Heart right ventricle (tissue), 16 donors: ENCODE data around the gene ARHGAP23. TPM values are rescaled to one million over a fixed set of nuclear protein-coding genes. Genes with fewer than 3 reads are reported as not detected.
A peak's percentile ranks its signal among the peaks of the same experiment; 100 is the strongest.

ENCODE experiments used
- ATAC-seq, 8 donors: fragments of 200-7000 bp; cut with Tn5 transposase; one replicate each; pipeline ENCODE4 v1.9.1; 2020; ENCODE audit warnings: mild to moderate bottlenecking in 8 of 8, moderate library complexity in 8 of 8, moderate number of reproducible peaks in 1 of 8
- DNase-seq, 2 donors: peaks; one replicate each; pipeline ENCODE4 v3.0.0-alpha.2; 2020
- H3K27ac ChIP-seq, 10 donors: fragments of 200-600 bp; sonication (generic) in 2 of 10; one replicate each; pipeline versions ENCODE4 v1.5.0 to v1.8.0; 2020 to 2022; ENCODE audit warnings: mild to moderate bottlenecking in 3 of 10
- H3K27me3 ChIP-seq, 7 donors: fragments of 200-600 bp; one replicate each; pipeline ENCODE4 v1.8.0; 2021 to 2022; ENCODE audit warnings: mild to moderate bottlenecking in 2 of 7
- H3K36me3 ChIP-seq, 9 donors: fragments of 200-600 bp; sonication (generic) in 1 of 9; one replicate each; pipeline versions ENCODE4 v1.5.0 to v1.8.0; 2020 to 2022; ENCODE audit warnings: mild to moderate bottlenecking in 2 of 9
- H3K4me1 ChIP-seq, 9 donors: fragments of 200-600 bp; sonication (generic) in 1 of 9; one replicate each; pipeline versions ENCODE4 v1.5.0 to v1.8.0; 2020 to 2022; ENCODE audit warnings: mild to moderate bottlenecking in 4 of 9
- H3K4me3 ChIP-seq, 10 donors: fragments of 200-600 bp; sonication (generic) in 2 of 10; one replicate each; pipeline versions ENCODE4 v1.5.0 to v1.8.0; 2020 to 2022; ENCODE audit warnings: mild to moderate bottlenecking in 7 of 10, moderate library complexity in 2 of 10
- H3K9me3 ChIP-seq, 11 donors: fragments of 200-600 bp in 10 of 11; sonication (generic) in 2 of 11; one replicate each; pipeline versions ENCODE4 v1.5.0 to v1.8.0; 2013 to 2022; ENCODE audit warnings: mild to moderate bottlenecking in 2 of 11, control low read depth in 1 of 11, moderate library complexity in 1 of 11
- CTCF ChIP-seq, 9 donors: fragments of 200-600 bp; sonication (generic) in 2 of 9; IDR thresholded peaks; one replicate each; pipeline versions ENCODE4 v1.5.0 to v1.8.0; 2021 to 2022; ENCODE audit warnings: antibody characterized with exemption in 9 of 9, mild to moderate bottlenecking in 5 of 9, moderate library complexity in 1 of 9
- WGBS, 2 donors: extraction: QIAGEN DNeasy Blood & Tissue Kit; methylation state at CpG; one replicate each; pipeline ENCODE4 v1.1.7; 2013; ENCODE audit warnings: inconsistent platforms in 1 of 2; 5-methylcytosine and 5-hydroxymethylcytosine counted together
- intact Hi-C, 10 donors: fragments of 100-400 bp; cut with DNase I; formaldehyde crosslinking; loops; one replicate each; pipeline versions ENCODE4 v1.11.1 to v1.14.2; 2022
- polyA plus RNA-seq, 2 donors: library from polyadenylated mRNA; stranded (reverse); fragments of 200-250 nt; gene quantifications; one replicate each; pipeline ENCODE4 v1.2.3, GENCODE V29; 2013
- total RNA-seq, 10 donors: library from RNA; stranded (reverse); fragmentation: NEBNext Ultra II Directional in 3 of 10; extraction: Animal tissue kit (Norgen Biotek cat#: 25700) in 3 of 10; gene quantifications; one replicate each; pipeline versions ENCODE4 v1.2.1 to v1.2.4, GENCODE V29; 2021 to 2023
- donor health status: Arrhythmogenic right ventricular cardiomyopathy.
- donor health status: ischemic (EF 13 %, LVEDD 7.1; RV severe dilation, severe dysfunction).
- donor health status: healthy with polysubstance abuse.
- donor health status: DM: no; HTN: yes; CAD: no.
- donor health status: DM: no; HTN: no; CAD: no.
- donor health status: ischemic (EF 25% LVEDD 6.9; RV normal size, moderate dysfunction).
- donor health status: ischemic (EF 25% LVEDD 5.7; RV mildly dilated, moderate dysfunction).
- donor health status: healthy.
- donor health status: DM: yes; HTN: yes; CAD: no.
- donor health status: Ischemic cardiomyopathy.
- donor health status: ischemic (EF 35%, LVEDD 5.7; RV mildly dilated, moderate dysfunction).
- donor health status: nonischemic (EF 11% LVEDD 7.7; RV severe dilation, severe dysfunction).
- donor health status: DM: yes; HTN: yes; CAD: no.
- donor health status: PGD.
- donor health status: ischemic (EF 29% LVEDD 5.4; RV normal size, mild dysfunction).
- donor health status: nonischemic (EF 23%, LVEDD 6.1; RV moderate dilation, normal function).

The ARHGAP23 gene
- total and polyA plus RNA-seq, 12 donors: 31.5 to 78.4 (median 63.1) TPM

- WGBS, 2 donors: 53% methylated on average over 9 of the region's 9 CpGs
- intact Hi-C loops: no loop called here
- peaks cover 0 to 26% (median 0%) of the 10 kb centered on the region in 7 donors for H3K27me3 ChIP-seq
- peaks cover 0 to 38% (median 25%) of the 10 kb centered on the region in 9 donors for H3K36me3 ChIP-seq
- H3K4me1 ChIP-seq: peaks cover 32 to 94% (median 79%) of the 10 kb centered on the region in 9 donors
- ATAC-seq (no peak), DNase-seq (no peak)
- H3K4me3 ChIP-seq: peak overlapping the region in 5 of 10 donors; percentile 50 to 61 (median 56)
- TF ChIP-seq CTCF (IDR thresholded peaks at IDR 0.05): peak in 2 of 9 donors; percentile 11 to 45
- H3K27ac ChIP-seq: peak overlapping the region in 9 of 10 donors; percentile 76 to 94 (median 87)
- no peaks in the 10 kb centered on the region for H3K9me3 ChIP-seq
These were observed 28.0 kb downstream of the ARHGAP23 start for GRCh38 chr17:38456031-38456815.

DNA sequence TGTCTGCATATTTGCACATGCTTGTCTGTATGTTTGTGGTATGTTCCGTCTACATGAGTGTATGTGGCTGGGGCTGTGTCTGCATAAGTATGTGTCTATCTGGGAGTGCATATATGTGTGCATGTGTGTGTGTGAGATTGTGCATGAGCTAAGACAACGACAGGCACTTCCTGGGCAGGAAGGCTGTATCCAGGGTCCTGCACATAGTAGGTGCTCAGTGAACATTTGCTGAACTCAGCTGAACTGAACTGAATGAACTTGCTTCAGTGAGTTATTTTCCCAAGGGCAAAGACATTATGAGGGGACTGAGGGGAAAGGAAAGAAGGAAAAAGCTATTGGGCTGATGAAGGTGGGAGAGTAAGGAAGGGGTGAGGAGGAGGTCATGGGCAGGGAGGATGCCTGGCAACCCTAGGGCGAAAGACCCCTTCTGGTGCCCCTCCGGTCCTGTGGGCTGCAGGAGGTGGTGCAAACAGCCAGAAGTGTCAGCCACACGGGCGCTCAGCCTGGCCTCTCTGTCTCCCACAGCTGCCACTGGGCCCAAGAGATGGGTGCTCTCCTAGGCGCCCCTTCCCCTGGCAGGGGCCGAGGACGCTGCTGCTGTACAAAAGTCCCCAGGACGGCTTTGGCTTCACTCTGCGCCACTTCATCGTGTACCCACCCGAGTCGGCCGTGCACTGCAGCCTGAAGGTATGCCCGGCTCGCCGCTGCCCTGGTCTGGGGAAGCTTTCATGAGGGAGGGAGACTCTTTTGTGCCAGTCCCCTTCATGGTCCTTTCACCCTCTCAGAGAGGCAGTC, 29.5 kb downstream of the ARHGAP23 start:
- TF ChIP-seq CTCF (IDR thresholded peaks at IDR 0.05): no peak
- WGBS, 2 donors: 83 to 84% methylated on average over 18 of the region's 18 CpGs

DNA sequence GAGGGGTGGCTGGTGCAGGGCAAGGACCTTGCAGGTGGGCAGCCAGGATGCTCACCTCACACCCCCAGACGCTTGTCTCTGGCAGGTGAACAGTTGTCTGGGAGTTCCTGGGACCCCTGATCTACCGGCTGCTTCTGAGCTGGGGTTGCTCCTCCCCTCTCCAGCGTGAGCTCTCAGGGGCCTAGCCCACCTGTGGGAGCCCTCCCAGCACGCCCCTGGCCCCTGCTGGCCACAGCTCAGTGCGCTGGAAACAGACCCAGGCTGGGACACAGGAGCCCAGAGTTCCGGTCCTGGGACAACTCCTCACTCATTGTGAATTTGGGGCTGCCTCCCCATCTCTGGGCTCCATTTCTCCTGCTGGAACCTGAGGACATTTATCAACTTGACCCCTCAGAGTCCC, 30.3 kb downstream of the ARHGAP23 start:
- Histone ChIP-seq H3K27me3 (peaks cover 0 to 8% (median 0%) of the 10 kb centered on the region in 7 donors), H3K4me1 (peaks cover 20 to 91% (median 76%) of the 10 kb centered on the region in 9 donors), H3K9me3 (no peaks in the 10 kb centered on the region), H3K36me3 (peaks cover 0 to 61% (median 39%) of the 10 kb centered on the region in 9 donors), H3K4me3 (no peak overlapping the region), H3K27ac (peak overlapping the region in 2 of 10 donors; percentile 3 to 45)
- intact Hi-C loops: no loop called here
- no peak for DNase-seq
- ATAC-seq: no peak
- 86 to 92% methylated on average over 6 of the region's 6 CpGs for WGBS, 2 donors
- TF ChIP-seq CTCF (IDR thresholded peaks at IDR 0.05): no peak

More for the DNA sequence above, 29.5 kb downstream of the ARHGAP23 start:
- Histone ChIP-seq H3K36me3 (peaks cover 0 to 53% (median 35%) of the 10 kb centered on the region in 9 donors), H3K9me3 (no peaks in the 10 kb centered on the region), H3K4me1 (peaks cover 21 to 89% (median 72%) of the 10 kb centered on the region in 9 donors), H3K27me3 (peaks cover 0 to 13% (median 0%) of the 10 kb centered on the region in 7 donors), H3K27ac (peak overlapping the region in 2 of 10 donors; percentile 3 to 45), H3K4me3 (no peak overlapping the region)
- intact Hi-C loops: no loop called here
- DNase-seq (no peak), ATAC-seq (no peak)

DNA sequence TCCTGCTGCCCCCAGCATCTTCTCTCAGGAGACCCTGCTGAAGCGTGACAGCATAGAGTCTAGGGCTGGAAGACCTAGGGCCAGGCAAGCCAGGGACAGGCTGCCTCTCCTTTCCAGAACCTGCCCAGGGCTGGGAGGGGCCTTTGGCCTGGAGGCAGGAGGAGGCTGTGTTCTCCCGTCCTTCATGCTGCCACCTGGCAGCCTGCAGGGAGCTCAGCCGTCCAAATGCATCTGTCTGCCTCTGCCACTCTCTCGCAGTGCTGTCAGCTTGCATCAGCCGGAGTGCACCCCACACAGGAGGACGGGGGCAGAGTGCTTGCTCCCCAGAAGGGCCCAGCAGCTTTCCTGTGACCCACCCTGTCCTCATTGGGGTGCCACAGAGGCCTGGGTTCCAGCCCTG, 31.3 kb downstream of the ARHGAP23 start:
- Histone ChIP-seq H3K9me3 (no peaks in the 10 kb centered on the region), H3K27ac (peak overlapping the region in 7 of 10 donors; percentile 25 to 54 (median 39)), H3K36me3 (peaks cover 0 to 68% (median 39%) of the 10 kb centered on the region in 9 donors), H3K4me1 (peaks cover 27 to 96% (median 82%) of the 10 kb centered on the region in 9 donors), H3K4me3 (no peak overlapping the region), H3K27me3 (peaks cover 0 to 3% (median 0%) of the 10 kb centered on the region in 7 donors)
- TF ChIP-seq CTCF (IDR thresholded peaks at IDR 0.05): no peak
- WGBS, 2 donors: 40 to 58% methylated on average over 6 of the region's 6 CpGs
- DNase-seq (no peak), ATAC-seq (peak in 5 of 8 donors; percentile 6 to 33 (median 8))
- intact Hi-C loops: no loop called here
